Gastroesophageal sphincter (tissue), 3 donors: ENCODE data around the gene TIAM2.
"Not testable (repeated sequence)": the region's sequence is repeated elsewhere in the genome, so short reads cannot be mapped to it uniquely, and the experiment has no call there.

ENCODE experiments used
- EP300 ChIP-seq: sonication (generic); formaldehyde crosslinking; IDR thresholded peaks from one replicate; pipeline ENCODE4 v1.6.1; 2017; ENCODE audit warnings: antibody characterized with exemption, mild to moderate bottlenecking
- POLR2A ChIP-seq, 2 donors: fragments of 450-650 bp; IDR thresholded peaks; one replicate each; pipeline ENCODE4 v1.6.1; 2017; ENCODE audit warnings: antibody characterized with exemption in 2 of 2, mild to moderate bottlenecking in 2 of 2, moderate library complexity in 1 of 2
- TF ChIP-seq, protein P1 (sequence below), 4 experiments: fragments of 200-600 bp in 2 of 4; fragments of 450-650 bp in 2 of 4; sonication (generic) in 1 of 4; IDR thresholded peaks; one replicate each; pipeline ENCODE4 v1.5.1; 2017 to 2019; ENCODE audit warnings: antibody characterized with exemption in 4 of 4, mild to moderate bottlenecking in 2 of 4, moderate library complexity in 2 of 4

DNA sequence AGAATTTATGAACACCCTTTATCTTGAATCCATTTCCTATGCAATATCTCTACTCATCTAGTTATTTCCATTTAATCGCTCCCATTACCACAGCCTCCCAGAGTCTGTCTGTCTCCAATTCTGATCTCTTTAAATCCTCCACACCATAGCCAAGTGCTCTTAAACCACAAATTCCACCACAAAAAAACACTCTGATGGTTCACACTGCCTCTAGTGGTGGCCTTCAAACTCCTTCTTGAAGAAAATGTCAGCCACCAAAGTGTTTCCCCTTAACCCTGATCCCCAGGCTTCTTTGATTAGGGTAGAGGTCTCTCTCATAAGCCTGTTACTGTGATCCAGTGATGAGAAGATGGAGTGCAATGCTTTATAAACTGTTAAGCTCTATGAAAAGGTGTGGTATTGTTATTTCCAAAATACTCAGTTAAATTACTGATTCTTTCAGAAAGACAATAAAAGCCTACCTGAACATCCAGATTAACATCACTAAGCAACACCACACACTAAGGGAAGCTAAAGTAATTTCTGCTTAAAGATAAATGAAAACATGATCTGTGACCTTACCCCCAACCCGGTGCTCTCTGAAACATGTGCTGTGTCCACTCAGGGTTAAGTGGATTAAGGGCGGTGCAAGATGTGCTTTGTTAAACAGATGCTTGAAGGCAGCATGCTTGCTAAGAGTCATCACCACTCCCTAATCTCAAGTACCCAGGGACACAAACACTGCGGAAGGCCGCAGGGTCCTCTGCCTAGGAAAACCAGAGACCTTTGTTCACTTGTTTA is 273.2 kb downstream of the TIAM2 start:
- not testable (repeated sequence) for TF ChIP-seq EP300; POLR2A (IDR thresholded peaks at IDR 0.05)
- TF ChIP-seq, protein P1, sequence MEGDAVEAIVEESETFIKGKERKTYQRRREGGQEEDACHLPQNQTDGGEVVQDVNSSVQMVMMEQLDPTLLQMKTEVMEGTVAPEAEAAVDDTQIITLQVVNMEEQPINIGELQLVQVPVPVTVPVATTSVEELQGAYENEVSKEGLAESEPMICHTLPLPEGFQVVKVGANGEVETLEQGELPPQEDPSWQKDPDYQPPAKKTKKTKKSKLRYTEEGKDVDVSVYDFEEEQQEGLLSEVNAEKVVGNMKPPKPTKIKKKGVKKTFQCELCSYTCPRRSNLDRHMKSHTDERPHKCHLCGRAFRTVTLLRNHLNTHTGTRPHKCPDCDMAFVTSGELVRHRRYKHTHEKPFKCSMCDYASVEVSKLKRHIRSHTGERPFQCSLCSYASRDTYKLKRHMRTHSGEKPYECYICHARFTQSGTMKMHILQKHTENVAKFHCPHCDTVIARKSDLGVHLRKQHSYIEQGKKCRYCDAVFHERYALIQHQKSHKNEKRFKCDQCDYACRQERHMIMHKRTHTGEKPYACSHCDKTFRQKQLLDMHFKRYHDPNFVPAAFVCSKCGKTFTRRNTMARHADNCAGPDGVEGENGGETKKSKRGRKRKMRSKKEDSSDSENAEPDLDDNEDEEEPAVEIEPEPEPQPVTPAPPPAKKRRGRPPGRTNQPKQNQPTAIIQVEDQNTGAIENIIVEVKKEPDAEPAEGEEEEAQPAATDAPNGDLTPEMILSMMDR (IDR thresholded peaks at IDR 0.05): peak in 3 of 4 experiments; percentile 6 to 29 (median 26)
